Right atrium auricular region (tissue), 2 donors: Measurements from ENCODE around the gene KIR2DL4. TPM values are rescaled to one million over a fixed set of nuclear protein-coding genes. Genes with fewer than 3 reads are reported as not detected.
"Not testable (repeated sequence)": the region's sequence is repeated elsewhere in the genome, so short reads cannot be mapped to it uniquely, and the experiment has no call there.

Experiments
- DNase-seq: peaks from one replicate; pipeline ENCODE4 v3.0.0-alpha.2; 2019; ENCODE audit warnings: low spot score
- H3K27ac ChIP-seq, 2 donors: fragments of 200-600 bp; sonication (generic); 1 replicate in 1 of 2; 2 replicates in 1 of 2; pipeline ENCODE4 v1.5.1; 2016 to 2019
- H3K27me3 ChIP-seq, 2 donors: fragments of 200-600 bp; sonication (generic); one replicate each; pipeline versions ENCODE4 v1.5.1 to v1.6.0; 2017 to 2019
- H3K36me3 ChIP-seq: fragments of 200-600 bp; sonication (generic); one replicate; pipeline ENCODE4 v1.5.1; 2016
- H3K4me1 ChIP-seq, 2 donors: fragments of 200-600 bp; sonication (generic); one replicate each; pipeline versions ENCODE4 v1.5.1 to v1.6.0; 2017 to 2019
- H3K4me3 ChIP-seq, 2 donors: fragments of 200-600 bp; sonication (generic); 1 replicate in 1 of 2; 2 replicates in 1 of 2; pipeline ENCODE4 v1.5.1; 2017 to 2019; ENCODE audit warnings: mild to moderate bottlenecking in 1 of 2, moderate library complexity in 1 of 2
- H3K9me3 ChIP-seq, 2 donors: fragments of 200-600 bp; sonication (generic); one replicate each; pipeline ENCODE4 v1.5.1; 2019
- total RNA-seq, 2 donors: library from RNA; depleted of rRNA; stranded (reverse); fragments of >200 nt; gene quantifications; one replicate each; pipeline ENCODE4 v1.1.0, GENCODE V29; 2016
- TF ChIP-seq, protein P1 (sequence below), 2 donors: fragments of 200-600 bp; sonication (generic); IDR thresholded peaks; one replicate each; pipeline ENCODE4 v1.5.1; 2019; ENCODE audit warnings: antibody characterized with exemption in 2 of 2

The KIR2DL4 gene
- total RNA-seq, 2 donors from 2014 or later, result not detected

DNA sequence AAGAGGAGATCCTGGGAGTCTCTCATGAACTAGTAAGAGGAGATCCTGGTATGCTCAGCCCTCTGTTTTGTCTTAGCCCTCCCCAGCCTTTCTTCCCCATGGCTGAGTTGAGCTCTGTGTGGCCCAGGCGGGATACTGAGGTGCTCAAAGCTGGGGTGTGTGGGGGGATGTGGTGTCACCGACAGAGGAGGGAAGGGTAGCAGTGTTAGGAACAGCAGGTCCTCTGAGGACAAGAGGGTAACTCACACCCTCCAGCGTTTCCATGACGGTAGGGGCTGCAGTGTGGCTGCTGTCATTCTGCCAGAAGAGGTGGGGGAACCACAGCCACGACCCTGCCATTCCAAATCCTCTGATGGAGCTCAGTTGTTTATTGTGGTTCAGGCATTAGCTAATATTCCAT, 691 bp downstream of the KIR2DL4 start:
- H3K9me3 ChIP-seq, result no peaks in the 10 kb centered on the region
- no peaks in the 10 kb centered on the region for H3K36me3 ChIP-seq
- no peaks in the 10 kb centered on the region for H3K27me3 ChIP-seq
- TF ChIP-seq, protein P1, sequence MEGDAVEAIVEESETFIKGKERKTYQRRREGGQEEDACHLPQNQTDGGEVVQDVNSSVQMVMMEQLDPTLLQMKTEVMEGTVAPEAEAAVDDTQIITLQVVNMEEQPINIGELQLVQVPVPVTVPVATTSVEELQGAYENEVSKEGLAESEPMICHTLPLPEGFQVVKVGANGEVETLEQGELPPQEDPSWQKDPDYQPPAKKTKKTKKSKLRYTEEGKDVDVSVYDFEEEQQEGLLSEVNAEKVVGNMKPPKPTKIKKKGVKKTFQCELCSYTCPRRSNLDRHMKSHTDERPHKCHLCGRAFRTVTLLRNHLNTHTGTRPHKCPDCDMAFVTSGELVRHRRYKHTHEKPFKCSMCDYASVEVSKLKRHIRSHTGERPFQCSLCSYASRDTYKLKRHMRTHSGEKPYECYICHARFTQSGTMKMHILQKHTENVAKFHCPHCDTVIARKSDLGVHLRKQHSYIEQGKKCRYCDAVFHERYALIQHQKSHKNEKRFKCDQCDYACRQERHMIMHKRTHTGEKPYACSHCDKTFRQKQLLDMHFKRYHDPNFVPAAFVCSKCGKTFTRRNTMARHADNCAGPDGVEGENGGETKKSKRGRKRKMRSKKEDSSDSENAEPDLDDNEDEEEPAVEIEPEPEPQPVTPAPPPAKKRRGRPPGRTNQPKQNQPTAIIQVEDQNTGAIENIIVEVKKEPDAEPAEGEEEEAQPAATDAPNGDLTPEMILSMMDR (IDR thresholded peaks at IDR 0.05), result no peak
- H3K27ac ChIP-seq, result no peak overlapping the region
- no peaks in the 10 kb centered on the region for H3K4me1 ChIP-seq
- no peak overlapping the region for H3K4me3 ChIP-seq
- DNase-seq, result no peak

DNA sequence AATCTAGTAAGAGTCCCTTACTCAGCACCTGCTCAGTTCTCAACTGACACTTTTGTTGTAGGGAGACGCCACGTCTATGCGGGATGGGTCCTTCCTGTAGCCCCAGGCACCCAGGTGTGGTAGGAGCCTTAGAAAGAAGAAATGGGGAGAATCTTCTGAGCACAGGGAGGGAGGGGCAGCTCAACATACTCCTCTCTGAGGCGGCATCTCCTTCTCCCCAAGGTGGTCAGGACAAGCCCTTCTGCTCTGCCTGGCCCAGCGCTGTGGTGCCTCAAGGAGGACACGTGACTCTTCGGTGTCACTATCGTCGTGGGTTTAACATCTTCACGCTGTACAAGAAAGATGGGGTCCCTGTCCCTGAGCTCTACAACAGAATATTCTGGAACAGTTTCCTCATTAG, 1.2 kb downstream of the KIR2DL4 start:
- Histone ChIP-seq H3K4me1 (no peaks in the 10 kb centered on the region), H3K9me3 (no peaks in the 10 kb centered on the region), H3K27ac (no peak overlapping the region), H3K27me3 (no peaks in the 10 kb centered on the region), H3K36me3 (no peaks in the 10 kb centered on the region), H3K4me3 (no peak overlapping the region)
- no peak for DNase-seq
- TF ChIP-seq, protein P1 (IDR thresholded peaks at IDR 0.05), result no peak

DNA sequence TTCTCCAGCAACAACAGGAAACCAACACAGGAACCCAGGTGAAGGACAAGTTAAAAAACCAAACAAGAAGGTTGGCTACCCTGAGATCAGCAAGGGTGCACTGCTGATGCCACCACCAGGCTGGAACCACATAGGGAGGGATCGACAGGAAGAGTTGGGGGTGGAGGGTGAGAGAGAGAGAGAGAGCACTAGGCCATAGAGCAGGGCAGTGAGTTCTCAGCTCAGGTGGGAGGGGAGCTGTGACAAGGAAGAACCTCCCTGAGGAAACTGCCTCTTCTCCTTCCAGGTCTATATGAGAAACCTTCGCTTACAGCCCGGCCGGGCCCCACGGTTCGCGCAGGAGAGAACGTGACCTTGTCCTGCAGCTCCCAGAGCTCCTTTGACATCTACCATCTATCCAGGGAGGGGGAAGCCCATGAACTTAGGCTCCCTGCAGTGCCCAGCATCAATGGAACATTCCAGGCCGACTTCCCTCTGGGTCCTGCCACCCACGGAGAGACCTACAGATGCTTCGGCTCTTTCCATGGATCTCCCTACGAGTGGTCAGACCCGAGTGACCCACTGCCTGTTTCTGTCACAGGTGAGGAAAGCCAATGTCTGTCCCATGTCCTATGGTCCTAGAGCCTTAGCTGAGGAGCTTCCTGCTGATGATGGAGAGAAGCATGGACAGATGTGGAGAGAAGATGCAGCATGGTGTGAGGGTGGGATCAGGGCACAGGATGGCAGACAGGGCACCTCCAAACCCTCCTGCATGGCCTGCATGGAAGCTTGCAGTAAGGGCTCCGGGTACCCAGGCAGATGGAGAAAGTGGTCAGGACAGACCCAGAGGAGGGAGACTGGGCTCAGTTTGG, 2.5 kb downstream of the KIR2DL4 start:
- Histone ChIP-seq H3K4me3 (no peak overlapping the region), H3K36me3 (no peaks in the 10 kb centered on the region), H3K27ac (no peak overlapping the region), H3K27me3 (no peaks in the 10 kb centered on the region), H3K9me3 (no peaks in the 10 kb centered on the region), H3K4me1 (no peaks in the 10 kb centered on the region)
- TF ChIP-seq, protein P1 (IDR thresholded peaks at IDR 0.05), result no peak
- DNase-seq, result no peak

DNA sequence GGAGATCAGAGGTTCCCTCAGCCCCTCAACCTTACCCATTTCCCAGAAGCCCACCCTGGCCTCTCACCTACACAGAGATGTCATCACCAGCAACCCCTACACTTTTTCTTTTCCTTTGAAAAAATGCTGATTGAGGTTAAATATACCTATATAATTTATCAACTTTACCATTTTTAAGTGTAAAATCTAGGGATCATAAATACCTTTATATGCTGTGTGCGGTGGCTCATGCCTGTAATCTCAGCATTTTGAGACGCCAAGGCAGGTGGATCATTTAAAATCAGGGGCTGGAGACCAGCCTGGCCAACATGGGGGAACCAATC, 3.1 kb downstream of the KIR2DL4 start:
- H3K9me3 ChIP-seq, result no peaks in the 10 kb centered on the region
- no peak for DNase-seq
- TF ChIP-seq, protein P1 (IDR thresholded peaks at IDR 0.05), result no peak

DNA sequence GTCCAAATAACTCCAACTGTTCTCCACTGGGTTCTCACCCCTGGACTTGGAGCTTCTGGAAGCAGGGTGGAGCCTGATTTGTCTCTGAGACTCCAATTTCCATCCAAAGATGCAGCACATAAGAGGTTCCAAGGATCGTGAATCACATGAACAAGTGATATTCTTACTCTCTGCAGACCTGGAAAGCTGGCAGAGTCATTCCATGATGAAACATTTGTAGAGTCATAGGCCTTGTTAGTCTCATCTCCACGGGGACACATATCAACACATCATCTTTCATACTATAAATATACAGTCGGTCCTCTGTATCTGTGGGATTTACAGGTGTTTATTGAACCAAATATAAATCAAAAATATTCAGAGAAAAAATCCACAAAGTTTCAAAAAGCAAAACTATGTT, 11.2 kb downstream of the KIR2DL4 start:
- DNase-seq, H3K4me3 ChIP-seq, H3K4me1 ChIP-seq, H3K27ac ChIP-seq, H3K27me3 ChIP-seq, H3K36me3 ChIP-seq, H3K9me3 ChIP-seq: not testable (repeated sequence)

More for the DNA sequence above, 3.1 kb downstream of the KIR2DL4 start:
- Histone ChIP-seq H3K27ac (no peak overlapping the region), H3K36me3 (no peaks in the 10 kb centered on the region), H3K27me3 (no peaks in the 10 kb centered on the region), H3K4me1 (no peaks in the 10 kb centered on the region), H3K4me3 (no peak overlapping the region)

DNA sequence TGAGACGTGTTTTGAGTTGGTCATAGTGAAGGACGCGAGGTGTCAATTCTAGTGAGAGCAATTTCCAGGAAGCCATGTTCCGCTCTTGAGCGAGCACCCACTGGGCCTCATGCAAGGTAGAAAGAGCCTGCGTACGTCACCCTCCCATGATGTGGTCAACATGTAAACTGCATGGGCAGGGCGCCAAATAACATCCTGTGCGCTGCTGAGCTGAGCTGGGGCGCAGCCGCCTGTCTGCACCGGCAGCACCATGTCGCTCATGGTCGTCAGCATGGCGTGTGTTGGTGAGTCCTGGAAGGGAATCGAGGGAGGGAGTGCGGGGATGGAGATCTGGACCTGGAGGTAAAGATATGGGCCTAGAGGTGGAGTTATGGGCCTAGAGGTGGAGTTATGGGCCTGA, 12.8 kb downstream of the KIR2DL4 start, which contains the start of gene KIR3DL1:
TSS of gene KIR3DL1 (plus strand) at position 218 of the 400 bp plus-strand sequence.
- H3K27ac ChIP-seq, H3K4me1 ChIP-seq, DNase-seq, H3K27me3 ChIP-seq, H3K36me3 ChIP-seq, H3K4me3 ChIP-seq, H3K9me3 ChIP-seq: not testable (repeated sequence)
